GM12891 (cell line): ENCODE measurements around the gene ZNF148.

Experiments used
- POLR2A ChIP-seq: IDR thresholded peaks from 2 replicates; pipeline ENCODE4 v1.6.1; 2011; ENCODE audit warnings: low read depth, low read length, control low read depth
- POLR2AphosphoS5 ChIP-seq: IDR thresholded peaks from 2 replicates; pipeline ENCODE4 v1.6.1; 2011; ENCODE audit warnings: low read depth, low read length, control low read depth
- SPI1 ChIP-seq: IDR thresholded peaks from 2 replicates; pipeline ENCODE4 v1.6.1; 2011; ENCODE audit warnings: low read depth, low read length, control low read depth

DNA sequence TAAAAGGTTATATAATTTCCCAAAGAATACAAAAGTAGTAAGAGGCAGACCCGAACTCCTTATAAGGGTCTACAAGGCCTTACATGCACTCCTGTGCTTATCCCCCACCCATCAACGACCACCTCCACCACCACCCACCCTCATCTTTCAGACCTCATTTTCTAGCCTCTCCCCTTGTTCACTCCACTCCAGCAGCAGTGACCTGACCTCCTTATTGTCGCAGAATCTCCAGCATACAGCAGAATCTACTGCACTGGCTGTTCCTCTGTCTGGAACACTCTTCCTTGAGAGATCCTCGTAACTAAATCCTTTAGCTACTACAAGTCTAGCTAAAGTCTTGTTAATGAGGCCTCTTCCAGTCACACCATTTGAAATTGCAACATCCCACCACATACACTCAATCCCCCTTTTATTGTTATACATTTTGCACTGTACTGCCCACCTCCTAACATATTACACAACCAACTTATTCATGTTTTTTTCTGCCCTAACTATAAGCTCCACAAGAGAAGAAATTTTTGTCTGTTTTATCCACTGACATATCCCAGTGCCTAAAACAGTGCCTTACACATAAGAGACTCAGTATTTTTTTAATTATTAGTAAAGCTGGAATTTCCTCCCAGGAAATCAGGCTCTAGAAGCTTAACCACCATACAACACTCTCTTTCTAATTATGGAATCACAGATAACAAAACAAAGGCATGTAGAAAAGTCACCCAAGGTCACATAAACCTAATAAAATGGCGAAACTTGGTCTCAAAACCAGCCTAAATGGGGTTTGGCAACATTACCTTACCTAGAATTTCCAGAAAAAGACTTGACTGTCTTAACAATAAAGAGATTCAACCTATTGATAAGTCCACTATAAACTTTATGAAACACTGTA, 40.2 kb downstream of the ZNF148 start:
- TF ChIP-seq POLR2A: no peak
- TF ChIP-seq POLR2AphosphoS5: no peak
- TF ChIP-seq SPI1: no peak
